GM18907 (cell line): ENCODE data around the gene MYO7A.
"Not testable (repeated sequence)": the region's sequence is repeated elsewhere in the genome, so short reads cannot be mapped to it uniquely, and the experiment has no call there.

ENCODE experiments used
- ATAC-seq: cut with Tn5 transposase; IDR thresholded peaks from one replicate; pipeline ENCODE4 v1.9.1; 2021; ENCODE audit warnings: mild to moderate bottlenecking, moderate library complexity; ENCODE audit not compliant: unreplicated experiment

MYO7A gene

GRCh38 chr11:77092382-77092781, 35.7 kb upstream of the MYO7A start:
- ATAC-seq = no peak

- ATAC-seq = no peak
Observed at GRCh38 chr11:77093056-77093891, 34.8 kb upstream of the MYO7A start.

GRCh38 chr11:77093987-77094840, 33.8 kb upstream of the MYO7A start:
- no peak for ATAC-seq

GRCh38 chr11:77094841-77095365, 33.1 kb upstream of the MYO7A start:
- ATAC-seq = no peak

- no peak for ATAC-seq
Observed at GRCh38 chr11:77095551-77096490, 32.2 kb upstream of the MYO7A start.

GRCh38 chr11:77096591-77097019, 31.4 kb upstream of the MYO7A start:
- no peak for ATAC-seq

- ATAC-seq = not testable (repeated sequence)
Observed at GRCh38 chr11:77097180-77097579, 30.9 kb upstream of the MYO7A start.

GRCh38 chr11:77100166-77101042, 27.6 kb upstream of the MYO7A start:
- no peak for ATAC-seq

GRCh38 chr11:77101043-77101537, 27.0 kb upstream of the MYO7A start:
- no peak for ATAC-seq

- no peak for ATAC-seq
Observed at GRCh38 chr11:77102246-77103210, 25.5 kb upstream of the MYO7A start, which contains the start of gene OMP. Gene OMP, plus strand, starts transcription at chr11:77102840. Its CDS starts 0 bp downstream, at chr11:77102840.

- no peak for ATAC-seq
Observed at GRCh38 chr11:77103319-77103718, 24.7 kb upstream of the MYO7A start.

- ATAC-seq = no peak
Observed at GRCh38 chr11:77104727-77105126, 23.3 kb upstream of the MYO7A start.

GRCh38 chr11:77106321-77106720, 21.7 kb upstream of the MYO7A start:
- ATAC-seq = no peak

GRCh38 chr11:77106759-77107158, 21.3 kb upstream of the MYO7A start:
- ATAC-seq = no peak

- no peak for ATAC-seq
Observed at GRCh38 chr11:77107950-77108349, 20.1 kb upstream of the MYO7A start.

GRCh38 chr11:77108436-77108835, 19.6 kb upstream of the MYO7A start:
- ATAC-seq = no peak

GRCh38 chr11:77109236-77110019, 18.6 kb upstream of the MYO7A start:
- ATAC-seq = no peak
